Hypothalamus (tissue), 51 donors: ENCODE results near the gene KIRREL1.

Source experiments
- DNase-seq, 51 donors: peaks; one replicate each; lab custom pipeline; 2025; lab: John Stamatoyannopoulos, UW

Gene KIRREL1

GRCh38 chr1:158026651-158027050 is 33.2 kb downstream of the KIRREL1 start:
- DNase-seq, result no peak

GRCh38 chr1:158027508-158027907 is 34.1 kb downstream of the KIRREL1 start:
- DNase-seq, result no peak

GRCh38 chr1:158028969-158029368 is 35.5 kb downstream of the KIRREL1 start:
- no peak for DNase-seq

GRCh38 chr1:158035014-158035413 is 41.6 kb downstream of the KIRREL1 start:
- no peak for DNase-seq

GRCh38 chr1:158035976-158036583 is 42.6 kb downstream of the KIRREL1 start:
- peak in 6 of 51 donors; percentile 1 to 20 (median 8) for DNase-seq

GRCh38 chr1:158037008-158037865 is 43.8 kb downstream of the KIRREL1 start:
- no peak for DNase-seq

- peak in 1 of 51 donors; percentile 1 for DNase-seq
Observed at GRCh38 chr1:158037866-158038359, 44.5 kb downstream of the KIRREL1 start.

GRCh38 chr1:158038793-158039192 is 45.3 kb downstream of the KIRREL1 start:
- no peak for DNase-seq

GRCh38 chr1:158039380-158039779 is 45.9 kb downstream of the KIRREL1 start:
- no peak for DNase-seq

GRCh38 chr1:158040323-158040722 is 46.9 kb downstream of the KIRREL1 start:
- no peak for DNase-seq

GRCh38 chr1:158043232-158043631 is 49.8 kb downstream of the KIRREL1 start:
- DNase-seq, result peak in 4 of 51 donors; percentile 3 to 15 (median 8)

- no peak for DNase-seq
Observed at GRCh38 chr1:158045639-158046038, 52.2 kb downstream of the KIRREL1 start.

- no peak for DNase-seq
Observed at GRCh38 chr1:158046715-158047510, 53.5 kb downstream of the KIRREL1 start.

- DNase-seq, result peak in 1 of 51 donors; percentile 20
Observed at GRCh38 chr1:158048371-158049067, 55.1 kb downstream of the KIRREL1 start.

GRCh38 chr1:158049853-158050252 is 56.4 kb downstream of the KIRREL1 start:
- no peak for DNase-seq

GRCh38 chr1:158053276-158053675 is 59.8 kb downstream of the KIRREL1 start:
- DNase-seq, result no peak

- no peak for DNase-seq
Observed at GRCh38 chr1:158054721-158055120, 61.3 kb downstream of the KIRREL1 start.

- no peak for DNase-seq
Observed at GRCh38 chr1:158055854-158056253, 62.4 kb downstream of the KIRREL1 start.

GRCh38 chr1:158056498-158056897 is 63.1 kb downstream of the KIRREL1 start:
- DNase-seq, result no peak

GRCh38 chr1:158058237-158058985 is 65.0 kb downstream of the KIRREL1 start:
- no peak for DNase-seq
